Activated T-cell treated with anti-CD3 and anti-CD28 coated beads, Interleukin-2, amount 50 U/mL, for 4 hours (primary cell): Measurements from ENCODE around the gene NAP1L5. TPM values are rescaled to one million over a fixed set of nuclear protein-coding genes. Genes with fewer than 3 reads are reported as not detected.

ENCODE experiments used
- ATAC-seq, 2 donors: fragments of 200-7000 bp; cut with Tn5 transposase; one replicate each; pipeline ENCODE4 v1.10.0; 2021
- DNase-seq: peaks from one replicate; pipeline ENCODE4 v3.0.0-alpha.2; 2020
- H3K27me3 Mint-ChIP-seq: one replicate; pipeline ENCODE4 v1.8.0; 2021; ENCODE audit warnings: low read depth, mixed read lengths
- H3K36me3 Mint-ChIP-seq: one replicate; pipeline ENCODE4 v1.8.0; 2022; ENCODE audit warnings: mixed read lengths; ENCODE audit not compliant: insufficient read depth
- H3K4me1 Mint-ChIP-seq: one replicate; pipeline ENCODE4 v1.8.0; 2021; ENCODE audit warnings: low read depth, mixed read lengths
- H3K4me3 Mint-ChIP-seq: one replicate; pipeline ENCODE4 v1.8.0; 2021; ENCODE audit warnings: mild to moderate bottlenecking, moderate library complexity, mixed read lengths
- H3K9me3 Mint-ChIP-seq: one replicate; pipeline ENCODE4 v1.8.0; 2021; ENCODE audit warnings: mixed read lengths
- total RNA-seq, 3 donors: library from RNA; stranded (reverse); gene quantifications; one replicate each; pipeline ENCODE4 v1.2.1, GENCODE V29; 2021

NAP1L5 gene
- total RNA-seq = 1 to 10 TPM; 3.6 to 5.6 (median 4.2) TPM

DNA sequence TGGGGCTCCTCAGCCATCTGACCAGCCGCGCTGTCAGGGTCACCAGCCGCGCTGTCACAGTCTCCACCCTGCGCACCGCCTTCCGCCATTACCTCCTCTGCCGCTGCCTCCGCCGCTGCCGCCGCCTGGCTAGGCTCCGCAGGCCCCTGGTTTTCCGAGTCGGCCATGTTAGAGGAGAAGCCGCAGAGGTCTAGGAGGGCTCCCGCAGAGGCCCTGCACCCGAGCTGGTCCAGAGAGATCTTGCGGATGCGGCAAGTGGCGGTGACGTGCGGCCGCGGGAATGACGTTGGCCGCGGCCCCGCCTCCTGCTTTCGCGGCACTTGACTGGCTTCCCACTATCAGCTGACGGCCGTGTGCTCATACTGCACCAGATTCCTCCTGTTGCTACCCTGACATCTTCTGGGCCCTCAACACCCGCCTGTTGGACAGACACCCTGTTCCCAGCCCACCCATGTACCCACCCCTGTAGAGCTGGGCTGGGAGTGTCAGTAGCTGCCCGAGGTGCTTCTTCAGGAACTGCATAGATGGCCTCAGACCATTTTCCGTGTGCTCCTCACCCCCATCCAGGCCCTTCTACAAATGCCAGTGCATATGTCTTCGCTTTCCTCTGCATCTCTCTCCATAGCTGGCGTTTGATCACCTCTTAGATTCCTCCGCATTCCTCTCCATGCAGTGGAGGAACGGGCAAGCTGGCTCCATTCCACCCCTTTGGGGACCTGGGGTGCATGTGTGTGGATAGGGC lies at the start of gene NAP1L5:
Gene NAP1L5, minus strand, starts transcription at position 242 of the 742 bp plus-strand sequence. Its CDS starts 75 bp downstream, at position 167.
- peaks cover 15% of the 10 kb centered on the region for H3K36me3 Mint-ChIP-seq
- peak within 1 kb of the TSS; percentile 87 for H3K4me3 Mint-ChIP-seq
- ATAC-seq = peak; percentile 89 to 95
- peak; percentile 52 for DNase-seq
- H3K27me3 Mint-ChIP-seq = no peaks in the 10 kb centered on the region
- H3K9me3 Mint-ChIP-seq = no peaks in the 10 kb centered on the region
- H3K4me1 Mint-ChIP-seq = peaks cover 12% of the 10 kb centered on the region

DNA sequence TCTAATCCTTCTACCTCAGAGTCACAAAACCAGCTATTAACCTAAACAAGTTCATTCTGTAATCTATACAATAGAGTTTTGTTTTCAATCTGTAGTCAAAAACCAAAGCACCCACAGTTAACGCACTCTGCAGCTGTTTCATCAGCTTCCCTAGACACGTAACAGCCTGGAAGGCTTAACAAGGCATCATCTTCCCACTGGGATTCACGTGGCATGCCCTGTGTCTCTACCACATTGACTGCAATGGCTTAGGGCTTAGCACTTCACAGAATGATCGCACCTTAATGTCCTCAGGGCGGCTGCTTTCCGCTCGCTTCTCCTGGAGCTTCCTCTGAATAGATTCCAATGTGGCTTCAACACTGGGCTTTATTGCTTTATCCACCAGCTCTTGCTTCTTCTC lies 49.7 kb upstream of the NAP1L5 start:
- ATAC-seq (no peak), DNase-seq (no peak)
- Mint-ChIP-seq H3K27me3 (no peaks in the 10 kb centered on the region), H3K9me3 (no peaks in the 10 kb centered on the region), H3K4me1 (no peaks in the 10 kb centered on the region), H3K4me3 (no peak overlapping the region), H3K36me3 (peaks cover 18% of the 10 kb centered on the region)

- no peaks in the 10 kb centered on the region for H3K9me3 Mint-ChIP-seq
- H3K4me1 Mint-ChIP-seq = no peaks in the 10 kb centered on the region
- DNase-seq (no peak), ATAC-seq (no peak)
- H3K36me3 Mint-ChIP-seq = peaks cover 18% of the 10 kb centered on the region
- no peaks in the 10 kb centered on the region for H3K27me3 Mint-ChIP-seq
- H3K4me3 Mint-ChIP-seq = no peak overlapping the region
Observed at GRCh38 chr4:88746206-88746605, 48.6 kb upstream of the NAP1L5 start.

- H3K4me3 Mint-ChIP-seq = no peak overlapping the region
- no peak for DNase-seq
- peaks cover 18% of the 10 kb centered on the region for H3K36me3 Mint-ChIP-seq
- no peaks in the 10 kb centered on the region for H3K9me3 Mint-ChIP-seq
- no peaks in the 10 kb centered on the region for H3K27me3 Mint-ChIP-seq
- no peaks in the 10 kb centered on the region for H3K4me1 Mint-ChIP-seq
- ATAC-seq = no peak
Observed at GRCh38 chr4:88745581-88746163, 48.0 kb upstream of the NAP1L5 start.

DNA sequence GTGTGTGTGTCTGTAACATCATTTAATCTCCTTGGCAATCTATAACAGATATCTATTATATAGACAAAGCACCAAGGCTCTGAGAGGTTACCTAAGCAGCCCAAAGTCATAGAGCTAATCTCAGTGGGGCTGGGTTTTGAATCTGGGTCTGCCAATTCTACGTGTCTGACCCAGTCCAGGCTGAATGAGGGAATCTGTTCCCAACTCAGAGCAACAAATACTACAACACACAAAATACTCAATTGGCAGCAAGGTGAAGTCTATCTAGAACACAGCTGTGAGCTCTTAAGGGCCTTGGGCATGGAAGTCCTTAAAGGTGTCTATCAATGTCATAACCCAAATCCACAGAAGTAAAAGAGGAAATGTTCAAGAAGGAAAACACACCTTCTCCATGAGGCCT lies 47.5 kb upstream of the NAP1L5 start:
- Mint-ChIP-seq H3K36me3 (peaks cover 17% of the 10 kb centered on the region), H3K27me3 (no peaks in the 10 kb centered on the region), H3K9me3 (no peaks in the 10 kb centered on the region), H3K4me3 (no peak overlapping the region), H3K4me1 (no peaks in the 10 kb centered on the region)
- DNase-seq (no peak), ATAC-seq (no peak)

- no peaks in the 10 kb centered on the region for H3K27me3 Mint-ChIP-seq
- peaks cover 14% of the 10 kb centered on the region for H3K36me3 Mint-ChIP-seq
- H3K4me1 Mint-ChIP-seq = no peaks in the 10 kb centered on the region
- DNase-seq (no peak), ATAC-seq (no peak)
- H3K9me3 Mint-ChIP-seq = no peaks in the 10 kb centered on the region
- H3K4me3 Mint-ChIP-seq = no peak overlapping the region
Observed at GRCh38 chr4:88744609-88745008, 47.0 kb upstream of the NAP1L5 start.

DNA sequence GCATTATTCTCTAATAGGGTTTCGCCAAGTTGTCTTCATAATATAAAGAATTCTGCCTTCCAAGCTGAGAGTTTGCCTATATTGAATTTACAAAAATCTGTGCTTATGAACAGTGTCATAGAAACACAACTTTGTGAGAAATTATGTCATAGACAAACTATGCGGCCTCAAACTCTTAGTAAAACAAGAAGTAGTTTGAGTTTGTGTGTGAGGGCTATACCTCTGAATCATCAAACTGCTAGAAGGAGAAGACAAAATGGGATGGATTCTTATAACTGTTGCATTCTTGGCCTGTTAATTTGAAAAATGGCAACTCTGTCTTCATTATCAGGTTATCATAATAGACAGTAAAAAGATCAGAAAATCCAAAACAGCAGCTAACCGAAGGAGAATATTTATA lies 46.1 kb upstream of the NAP1L5 start:
- no peak for DNase-seq
- H3K4me3 Mint-ChIP-seq = no peak overlapping the region
- no peaks in the 10 kb centered on the region for H3K9me3 Mint-ChIP-seq
- H3K27me3 Mint-ChIP-seq = no peaks in the 10 kb centered on the region
- peaks cover 9% of the 10 kb centered on the region for H3K36me3 Mint-ChIP-seq
- peaks cover 1% of the 10 kb centered on the region for H3K4me1 Mint-ChIP-seq
- ATAC-seq = no peak

DNA sequence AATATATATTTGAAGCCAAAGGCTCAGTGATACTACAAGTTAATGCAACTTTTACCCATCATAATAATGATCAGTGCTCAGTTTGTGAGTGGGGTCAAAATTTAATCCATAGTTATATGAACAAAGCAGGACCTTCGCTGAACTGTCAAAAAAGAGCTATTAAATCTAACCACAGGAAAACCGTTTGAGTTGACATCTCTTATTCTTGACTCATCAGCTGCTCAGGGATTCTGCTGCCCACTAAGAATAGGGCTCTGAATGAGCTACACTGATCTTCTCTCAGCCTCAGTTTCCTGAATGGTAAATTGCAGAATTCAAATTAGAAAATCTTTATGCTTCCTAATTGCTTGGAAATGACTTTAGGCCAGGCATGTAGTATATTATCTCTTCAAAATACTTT lies 44.9 kb upstream of the NAP1L5 start:
- ATAC-seq = no peak
- H3K9me3 Mint-ChIP-seq = no peaks in the 10 kb centered on the region
- no peak for DNase-seq
- H3K27me3 Mint-ChIP-seq = no peaks in the 10 kb centered on the region
- H3K36me3 Mint-ChIP-seq = peaks cover 4% of the 10 kb centered on the region
- peaks cover 9% of the 10 kb centered on the region for H3K4me1 Mint-ChIP-seq
- H3K4me3 Mint-ChIP-seq = no peak overlapping the region

- DNase-seq = no peak
- Mint-ChIP-seq H3K9me3 (no peaks in the 10 kb centered on the region), H3K27me3 (no peaks in the 10 kb centered on the region), H3K4me1 (peaks cover 16% of the 10 kb centered on the region), H3K4me3 (no peak overlapping the region), H3K36me3 (no peaks in the 10 kb centered on the region)
- no peak for ATAC-seq
Observed at GRCh38 chr4:88738180-88738579, 40.6 kb upstream of the NAP1L5 start.

GRCh38 chr4:88737307-88737941 lies 39.8 kb upstream of the NAP1L5 start:
- H3K36me3 Mint-ChIP-seq = no peaks in the 10 kb centered on the region
- H3K4me1 Mint-ChIP-seq = peaks cover 16% of the 10 kb centered on the region
- ATAC-seq (peak; percentile 51 to 72), DNase-seq (peak; percentile 7)
- H3K9me3 Mint-ChIP-seq = no peaks in the 10 kb centered on the region
- no peaks in the 10 kb centered on the region for H3K27me3 Mint-ChIP-seq
- H3K4me3 Mint-ChIP-seq = peak overlapping the region; percentile 59

- Mint-ChIP-seq H3K9me3 (no peaks in the 10 kb centered on the region), H3K4me1 (peaks cover 16% of the 10 kb centered on the region), H3K36me3 (peaks cover under 1% of the 10 kb centered on the region), H3K4me3 (no peak overlapping the region), H3K27me3 (no peaks in the 10 kb centered on the region)
- no peak for ATAC-seq
- DNase-seq = no peak
Observed at GRCh38 chr4:88736264-88736663, 38.6 kb upstream of the NAP1L5 start.

DNA sequence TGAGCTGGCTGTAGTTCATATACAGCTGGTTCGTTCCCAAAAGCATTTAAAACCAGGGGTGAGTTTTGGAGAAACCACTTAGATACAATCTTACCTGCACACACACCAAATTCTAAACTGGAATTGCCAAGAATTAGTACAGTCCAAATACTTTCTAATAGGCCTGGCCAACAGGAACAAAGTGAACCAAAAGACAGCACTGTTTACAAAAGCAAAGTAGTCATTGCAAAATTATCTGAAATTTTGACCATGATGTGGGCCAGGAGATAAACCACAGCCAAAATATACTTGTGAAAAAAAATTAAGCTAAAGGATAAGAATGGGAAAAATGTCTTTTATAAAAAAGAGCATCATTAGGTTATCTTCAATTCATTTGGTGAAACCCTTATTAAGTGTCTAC lies 37.9 kb upstream of the NAP1L5 start:
- Mint-ChIP-seq H3K4me1 (peaks cover 16% of the 10 kb centered on the region), H3K4me3 (no peak overlapping the region), H3K27me3 (no peaks in the 10 kb centered on the region), H3K9me3 (no peaks in the 10 kb centered on the region), H3K36me3 (peaks cover 1% of the 10 kb centered on the region)
- ATAC-seq = no peak
- no peak for DNase-seq

DNA sequence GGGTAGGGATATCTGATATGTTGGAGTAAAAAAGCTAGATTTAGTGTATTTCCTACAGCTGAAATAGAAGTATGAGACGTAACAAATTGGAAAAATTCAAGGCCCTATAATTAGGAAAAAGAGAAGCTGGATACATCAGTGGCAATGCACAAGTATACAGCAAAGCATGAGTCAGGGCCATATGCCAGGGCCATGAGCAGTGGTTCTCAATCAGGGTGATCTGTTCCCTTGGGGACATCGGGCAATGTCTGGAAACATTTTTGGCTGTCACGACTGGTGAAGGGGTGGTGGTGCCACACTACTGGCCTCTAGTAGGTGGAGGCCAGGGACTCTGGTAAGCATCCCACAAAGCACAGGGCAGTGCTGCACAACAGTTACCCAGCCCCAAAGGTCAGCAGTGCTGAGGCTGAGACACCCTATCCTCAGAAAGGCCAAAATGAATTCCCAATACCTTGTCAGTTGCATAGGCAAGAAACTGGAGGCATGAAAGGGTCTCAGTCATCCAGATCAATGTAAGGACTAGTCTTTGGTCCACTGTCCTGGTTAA lies 36.8 kb upstream of the NAP1L5 start:
- H3K4me1 Mint-ChIP-seq = peaks cover 16% of the 10 kb centered on the region
- H3K27me3 Mint-ChIP-seq = no peaks in the 10 kb centered on the region
- no peaks in the 10 kb centered on the region for H3K9me3 Mint-ChIP-seq
- DNase-seq (no peak), ATAC-seq (no peak)
- H3K4me3 Mint-ChIP-seq = no peak overlapping the region
- H3K36me3 Mint-ChIP-seq = peaks cover 1% of the 10 kb centered on the region

DNA sequence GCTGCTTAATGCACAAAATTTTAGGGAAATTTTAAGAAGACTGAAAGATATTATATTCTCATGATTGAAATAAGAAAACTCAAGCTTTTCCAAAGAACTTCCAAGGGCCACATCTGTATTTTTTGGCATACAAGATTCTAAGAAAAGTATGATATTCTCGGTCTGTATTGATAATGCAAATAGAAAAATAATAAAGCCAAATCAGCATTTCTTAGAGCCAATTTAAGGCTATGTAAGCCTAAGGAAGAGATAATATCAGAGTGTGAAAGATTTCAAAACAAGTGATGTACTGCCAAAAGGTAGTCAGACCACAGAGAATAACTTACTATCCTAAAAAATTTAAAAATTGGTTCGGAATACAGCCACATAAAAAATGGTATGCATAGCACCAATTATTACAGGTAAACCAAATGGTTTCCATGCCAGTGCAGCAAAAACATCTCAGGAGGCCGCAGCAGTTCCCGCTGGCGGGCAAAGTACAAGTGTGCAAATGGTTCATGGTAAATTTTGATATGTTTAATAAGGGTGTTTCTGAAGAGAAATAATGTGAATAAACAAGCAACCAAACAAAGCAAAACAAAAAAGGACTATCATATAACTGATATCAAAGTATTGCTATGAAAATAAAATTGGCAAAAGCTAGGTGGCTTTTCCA lies 35.2 kb upstream of the NAP1L5 start:
- Mint-ChIP-seq H3K4me3 (no peak overlapping the region), H3K4me1 (peaks cover 9% of the 10 kb centered on the region), H3K9me3 (no peaks in the 10 kb centered on the region), H3K36me3 (peaks cover 2% of the 10 kb centered on the region), H3K27me3 (no peaks in the 10 kb centered on the region)
- DNase-seq (no peak), ATAC-seq (no peak)
